ENCODE measurements around the gene CPEB4.

CPEB4 gene

GRCh38 chr5:173887610-173888472 lies at the start of gene CPEB4:
Gene CPEB4, plus strand, starts transcription at chr5:173888349. Its CDS starts 1,385 bp downstream, at chr5:173889734.
- DNase-seq (ENCODE audit: low read depth), result peak; percentile 95

GRCh38 chr5:173839117-173839713 lies 48.9 kb upstream of the CPEB4 start:
- no peak for DNase-seq (ENCODE audit: low read depth)

- DNase-seq (ENCODE audit: low read depth), result no peak
Observed at GRCh38 chr5:173840111-173840983, 47.8 kb upstream of the CPEB4 start.

- no peak for DNase-seq (ENCODE audit: low read depth)
Observed at GRCh38 chr5:173841710-173842109, 46.4 kb upstream of the CPEB4 start.

- no peak for DNase-seq (ENCODE audit: low read depth)
Observed at GRCh38 chr5:173843794-173844193, 44.4 kb upstream of the CPEB4 start.

- DNase-seq (ENCODE audit: low read depth), result no peak
Observed at GRCh38 chr5:173845321-173845720, 42.8 kb upstream of the CPEB4 start.

- no peak for DNase-seq (ENCODE audit: low read depth)
Observed at GRCh38 chr5:173846929-173847501, 41.1 kb upstream of the CPEB4 start.

- DNase-seq (ENCODE audit: low read depth), result no peak
Observed at GRCh38 chr5:173848986-173849596, 39.1 kb upstream of the CPEB4 start.

GRCh38 chr5:173849908-173850307 lies 38.2 kb upstream of the CPEB4 start:
- DNase-seq (ENCODE audit: low read depth), result no peak

GRCh38 chr5:173850659-173851058 lies 37.5 kb upstream of the CPEB4 start:
- DNase-seq (ENCODE audit: low read depth), result no peak

GRCh38 chr5:173851595-173852243 lies 36.4 kb upstream of the CPEB4 start:
- DNase-seq (ENCODE audit: low read depth), result no peak

GRCh38 chr5:173852790-173853359 lies 35.3 kb upstream of the CPEB4 start:
- no peak for DNase-seq (ENCODE audit: low read depth)

GRCh38 chr5:173853370-173854131 lies 34.6 kb upstream of the CPEB4 start:
- DNase-seq (ENCODE audit: low read depth), result no peak

GRCh38 chr5:173855162-173855994 lies 32.8 kb upstream of the CPEB4 start:
- DNase-seq (ENCODE audit: low read depth), result no peak

GRCh38 chr5:173855995-173856656 lies 32.0 kb upstream of the CPEB4 start:
- DNase-seq (ENCODE audit: low read depth), result no peak

- DNase-seq (ENCODE audit: low read depth), result no peak
Observed at GRCh38 chr5:173857234-173857633, 30.9 kb upstream of the CPEB4 start.

- DNase-seq (ENCODE audit: low read depth), result no peak
Observed at GRCh38 chr5:173858021-173858669, 30.0 kb upstream of the CPEB4 start.

Measured in activated gamma-delta T cell treated with anti-CD3 and anti-CD28 coated beads, Interleukin-2, amount 50 U/mL, for 16 hours (primary cell).